ENCODE results near the gene MAPT.

DNA sequence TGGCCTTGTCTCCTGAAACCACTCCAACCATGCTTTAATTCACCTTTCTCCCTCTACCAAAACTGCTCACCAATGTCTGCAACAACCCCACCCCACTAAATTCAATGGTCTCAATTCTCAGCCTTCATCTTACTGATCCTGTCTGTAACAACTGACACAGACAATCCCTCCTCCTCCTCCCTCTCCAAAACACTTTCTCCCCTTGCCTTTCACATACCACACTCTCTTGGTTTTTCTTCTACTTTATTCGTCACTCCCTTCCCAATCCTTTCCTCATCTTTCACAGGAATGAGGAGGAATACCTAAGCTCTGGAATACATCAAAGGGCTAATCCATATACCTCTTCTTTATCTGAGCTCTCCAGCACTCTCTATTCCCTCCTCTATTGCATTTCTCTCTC, 170.1 kb downstream of the MAPT start:
- TF ChIP-seq, protein P1, sequence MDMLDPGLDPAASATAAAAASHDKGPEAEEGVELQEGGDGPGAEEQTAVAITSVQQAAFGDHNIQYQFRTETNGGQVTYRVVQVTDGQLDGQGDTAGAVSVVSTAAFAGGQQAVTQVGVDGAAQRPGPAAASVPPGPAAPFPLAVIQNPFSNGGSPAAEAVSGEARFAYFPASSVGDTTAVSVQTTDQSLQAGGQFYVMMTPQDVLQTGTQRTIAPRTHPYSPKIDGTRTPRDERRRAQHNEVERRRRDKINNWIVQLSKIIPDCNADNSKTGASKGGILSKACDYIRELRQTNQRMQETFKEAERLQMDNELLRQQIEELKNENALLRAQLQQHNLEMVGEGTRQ (IDR thresholded peaks at IDR 0.05; ENCODE audit: low read depth, low read length) = no peak
- TF ChIP-seq, protein P2, sequence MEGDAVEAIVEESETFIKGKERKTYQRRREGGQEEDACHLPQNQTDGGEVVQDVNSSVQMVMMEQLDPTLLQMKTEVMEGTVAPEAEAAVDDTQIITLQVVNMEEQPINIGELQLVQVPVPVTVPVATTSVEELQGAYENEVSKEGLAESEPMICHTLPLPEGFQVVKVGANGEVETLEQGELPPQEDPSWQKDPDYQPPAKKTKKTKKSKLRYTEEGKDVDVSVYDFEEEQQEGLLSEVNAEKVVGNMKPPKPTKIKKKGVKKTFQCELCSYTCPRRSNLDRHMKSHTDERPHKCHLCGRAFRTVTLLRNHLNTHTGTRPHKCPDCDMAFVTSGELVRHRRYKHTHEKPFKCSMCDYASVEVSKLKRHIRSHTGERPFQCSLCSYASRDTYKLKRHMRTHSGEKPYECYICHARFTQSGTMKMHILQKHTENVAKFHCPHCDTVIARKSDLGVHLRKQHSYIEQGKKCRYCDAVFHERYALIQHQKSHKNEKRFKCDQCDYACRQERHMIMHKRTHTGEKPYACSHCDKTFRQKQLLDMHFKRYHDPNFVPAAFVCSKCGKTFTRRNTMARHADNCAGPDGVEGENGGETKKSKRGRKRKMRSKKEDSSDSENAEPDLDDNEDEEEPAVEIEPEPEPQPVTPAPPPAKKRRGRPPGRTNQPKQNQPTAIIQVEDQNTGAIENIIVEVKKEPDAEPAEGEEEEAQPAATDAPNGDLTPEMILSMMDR (conservative IDR thresholded peaks at IDR 0.05; ENCODE audit: low read depth, low read length) = no peak
- no peak for TF ChIP-seq MAFK (IDR thresholded peaks at IDR 0.05; ENCODE audit: low read depth, low read length)
- TF ChIP-seq MAZ (IDR thresholded peaks at IDR 0.05; ENCODE audit: borderline replicate concordance, low read depth, low read length) = no peak
- TF ChIP-seq MXI1 (IDR thresholded peaks at IDR 0.05; ENCODE audit: borderline replicate concordance, low read depth, low read length) = no peak

Data from IMR-90 (cell line).